Measurements from ENCODE around the gene IL16.
A peak's percentile ranks its signal among the peaks of the same experiment; 100 is the strongest.

IL16 gene

GRCh38 chr15:81196576-81197254 lies at the start of gene IL16:
Gene IL16, plus strand, starts transcription at chr15:81196879. Its CDS starts 28,521 bp downstream, at chr15:81225400.
- no peak within 1 kb of the TSS for H3K27ac ChIP-seq
- no peak for DNase-seq
- no peak within 1 kb of the TSS for H3K4me3 ChIP-seq
- H3K9me3 ChIP-seq = no peaks in the 10 kb centered on the region
- TF ChIP-seq, protein P1, sequence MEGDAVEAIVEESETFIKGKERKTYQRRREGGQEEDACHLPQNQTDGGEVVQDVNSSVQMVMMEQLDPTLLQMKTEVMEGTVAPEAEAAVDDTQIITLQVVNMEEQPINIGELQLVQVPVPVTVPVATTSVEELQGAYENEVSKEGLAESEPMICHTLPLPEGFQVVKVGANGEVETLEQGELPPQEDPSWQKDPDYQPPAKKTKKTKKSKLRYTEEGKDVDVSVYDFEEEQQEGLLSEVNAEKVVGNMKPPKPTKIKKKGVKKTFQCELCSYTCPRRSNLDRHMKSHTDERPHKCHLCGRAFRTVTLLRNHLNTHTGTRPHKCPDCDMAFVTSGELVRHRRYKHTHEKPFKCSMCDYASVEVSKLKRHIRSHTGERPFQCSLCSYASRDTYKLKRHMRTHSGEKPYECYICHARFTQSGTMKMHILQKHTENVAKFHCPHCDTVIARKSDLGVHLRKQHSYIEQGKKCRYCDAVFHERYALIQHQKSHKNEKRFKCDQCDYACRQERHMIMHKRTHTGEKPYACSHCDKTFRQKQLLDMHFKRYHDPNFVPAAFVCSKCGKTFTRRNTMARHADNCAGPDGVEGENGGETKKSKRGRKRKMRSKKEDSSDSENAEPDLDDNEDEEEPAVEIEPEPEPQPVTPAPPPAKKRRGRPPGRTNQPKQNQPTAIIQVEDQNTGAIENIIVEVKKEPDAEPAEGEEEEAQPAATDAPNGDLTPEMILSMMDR (IDR thresholded peaks at IDR 0.05) = no peak
- peaks cover 0 to 7% (median 0%) of the 10 kb centered on the region in 4 donors for H3K4me1 ChIP-seq
- no peaks in the 10 kb centered on the region for H3K36me3 ChIP-seq
- intact Hi-C loops (cut with DNase I; ENCODE audit: low total_unique reads) = no loop called here
- no peaks in the 10 kb centered on the region for H3K27me3 ChIP-seq

DNA sequence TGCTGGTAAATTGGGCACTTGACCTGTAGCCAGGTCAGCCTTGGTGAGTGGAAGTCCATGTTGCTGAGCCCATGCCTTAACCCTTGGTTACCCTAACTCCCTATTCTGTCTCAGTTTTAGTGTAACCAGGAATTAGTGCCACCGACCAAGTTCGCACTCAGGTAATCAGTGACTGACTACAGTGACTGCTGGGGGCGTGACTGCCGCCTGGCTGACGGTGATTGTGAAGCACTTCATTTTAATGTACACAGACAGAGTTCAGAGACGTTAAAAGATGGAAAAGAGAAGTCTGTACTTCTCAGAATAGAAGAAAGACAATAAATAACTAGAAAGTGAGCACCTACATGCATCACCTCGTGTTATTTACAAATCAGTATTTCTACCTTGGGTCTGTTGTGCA lies 45.3 kb upstream of the IL16 start:
- Histone ChIP-seq H3K4me1 (peaks cover 0 to 6% (median 0%) of the 10 kb centered on the region in 4 donors), H3K4me3 (no peak overlapping the region), H3K27me3 (peaks cover 0 to 2% of the 10 kb centered on the region in 2 donors), H3K9me3 (no peaks in the 10 kb centered on the region), H3K36me3 (no peaks in the 10 kb centered on the region), H3K27ac (no peak overlapping the region)
- TF ChIP-seq, protein P1 (IDR thresholded peaks at IDR 0.05) = no peak
- intact Hi-C loops (cut with DNase I; ENCODE audit: low total_unique reads) = loop anchor here (5.0 kb wide), 1 partner anchor 116 kb away; no protein-coding TSS in a partner anchor
- DNase-seq = no peak

DNA sequence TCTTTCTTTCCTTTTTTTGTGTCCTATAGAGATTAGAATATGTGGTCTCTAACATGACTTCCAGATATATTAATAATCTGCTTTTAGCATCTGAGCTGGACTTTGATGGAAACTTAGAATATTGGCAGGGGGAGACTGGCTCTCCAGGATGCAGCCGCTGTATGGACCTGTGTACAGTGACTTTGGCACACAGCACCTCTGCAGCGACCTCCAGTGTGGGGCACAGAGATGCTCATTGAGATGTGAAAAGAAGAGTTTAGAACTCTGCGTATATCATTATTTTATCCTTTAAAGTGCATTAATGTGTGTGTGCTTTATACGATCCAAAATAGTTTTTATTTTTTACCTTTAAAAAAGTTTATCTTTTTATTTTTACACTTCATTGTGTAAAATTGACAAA lies 44.3 kb upstream of the IL16 start:
- intact Hi-C loops (cut with DNase I; ENCODE audit: low total_unique reads) = loop anchor here (5.0 kb wide), 1 partner anchor 115 kb away; no protein-coding TSS in a partner anchor
- Histone ChIP-seq H3K36me3 (no peaks in the 10 kb centered on the region), H3K4me3 (no peak overlapping the region), H3K9me3 (no peaks in the 10 kb centered on the region), H3K27me3 (peaks cover 0 to 2% of the 10 kb centered on the region in 2 donors), H3K4me1 (peaks cover 0 to 8% (median 0%) of the 10 kb centered on the region in 4 donors), H3K27ac (no peak overlapping the region)
- TF ChIP-seq, protein P1 (IDR thresholded peaks at IDR 0.05) = no peak
- no peak for DNase-seq

DNA sequence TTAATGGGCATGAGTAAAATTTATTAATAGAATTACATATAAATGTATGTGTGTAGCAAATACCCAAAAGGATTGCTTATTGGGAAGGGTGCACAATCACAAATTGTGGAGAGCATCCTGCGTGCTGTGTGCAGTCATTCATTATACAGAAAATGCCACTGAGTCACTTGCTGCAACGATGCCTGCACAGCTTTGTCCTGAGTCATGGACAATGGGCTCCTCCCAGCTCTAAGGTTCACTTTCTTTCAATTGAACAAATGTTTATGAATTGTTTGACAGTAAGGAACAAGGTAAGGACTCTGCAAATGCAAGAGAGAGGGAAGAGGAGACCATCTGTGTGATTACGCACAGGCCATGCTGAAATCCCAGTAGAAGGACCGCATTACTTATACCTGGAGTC lies 43.9 kb upstream of the IL16 start:
- H3K9me3 ChIP-seq = no peaks in the 10 kb centered on the region
- H3K27me3 ChIP-seq = peaks cover 0 to 2% of the 10 kb centered on the region in 2 donors
- intact Hi-C loops (cut with DNase I; ENCODE audit: low total_unique reads) = loop anchor here (5.0 kb wide), 1 partner anchor 115 kb away; no protein-coding TSS in a partner anchor
- TF ChIP-seq, protein P1 (IDR thresholded peaks at IDR 0.05) = no peak
- no peak overlapping the region for H3K4me3 ChIP-seq
- H3K4me1 ChIP-seq = peaks cover 0 to 10% (median 0%) of the 10 kb centered on the region in 4 donors
- DNase-seq = no peak
- no peaks in the 10 kb centered on the region for H3K36me3 ChIP-seq
- no peak overlapping the region for H3K27ac ChIP-seq

GRCh38 chr15:81155375-81156218 lies 41.1 kb upstream of the IL16 start:
- peak in 1 of 2 donors; percentile 71 for DNase-seq
- peaks cover 0 to 16% (median 5%) of the 10 kb centered on the region in 4 donors for H3K4me1 ChIP-seq
- H3K36me3 ChIP-seq = no peaks in the 10 kb centered on the region
- TF ChIP-seq, protein P1 (IDR thresholded peaks at IDR 0.05) = peak; percentile 60 to 63
- no peak overlapping the region for H3K4me3 ChIP-seq
- H3K27me3 ChIP-seq = no peaks in the 10 kb centered on the region
- intact Hi-C loops (cut with DNase I; ENCODE audit: low total_unique reads) = no loop called here
- no peaks in the 10 kb centered on the region for H3K9me3 ChIP-seq
- H3K27ac ChIP-seq = no peak overlapping the region

All from tibial artery (tissue), 4 donors.